BJ (cell line): ENCODE results near the gene LTF. TPM values are rescaled to one million over a fixed set of nuclear protein-coding genes. Genes with fewer than 3 reads are reported as not detected.

Experiments
- CTCF ChIA-PET: fragments of 350-600 bp; formaldehyde crosslinking; extraction: SDS; loops from one replicate; lab custom pipeline; 2021; ENCODE audit warnings: antibody characterized with exemption, inconsistent platforms; lab: Yijun Ruan, JAX
- POLR2A ChIA-PET: fragments of 300-600 bp; sonication (Branson Sonifier 250); formaldehyde crosslinking; extraction: SDS; loops from one replicate; lab custom pipeline; 2021; ENCODE audit warnings: antibody characterized with exemption; lab: Charles Lee
- DNase-seq: peaks from one replicate; pipeline ENCODE4 v3.0.0-alpha.2; 2011; ENCODE audit warnings: low read depth
- H3K27me3 ChIP-seq: 2 replicates; pipeline ENCODE4 v1.6.0; 2011; ENCODE audit warnings: low read length; ENCODE audit not compliant: control insufficient read depth, insufficient read depth
- H3K36me3 ChIP-seq: 2 replicates; pipeline ENCODE4 v1.5.1; 2011; ENCODE audit warnings: low read length; ENCODE audit not compliant: control insufficient read depth, insufficient read depth
- H3K4me3 ChIP-seq: 2 replicates; pipeline ENCODE4 v1.5.1; 2011; ENCODE audit warnings: low read depth, mild to moderate bottlenecking, control low read depth, low read length
- polyA plus RNA-seq: library from polyadenylated mRNA; depleted of rRNA; stranded (reverse); fragments of >200 nt; gene quantifications from 2 replicates; pipeline ENCODE4 v1.2.3, GENCODE V29; 2011
- TF ChIP-seq, protein P1 (sequence below): IDR thresholded peaks from 2 replicates; pipeline ENCODE4 v1.5.1; 2011; ENCODE audit warnings: low read depth, mild to moderate bottlenecking, control low read depth, inconsistent platforms, low read length, moderate library complexity; ENCODE audit not compliant: insufficient read depth

LTF gene
- polyA plus RNA-seq, 1 experiment: not detected

GRCh38 chr3:46420931-46421330 is 43.8 kb downstream of the LTF start:
- TF ChIP-seq, protein P1, sequence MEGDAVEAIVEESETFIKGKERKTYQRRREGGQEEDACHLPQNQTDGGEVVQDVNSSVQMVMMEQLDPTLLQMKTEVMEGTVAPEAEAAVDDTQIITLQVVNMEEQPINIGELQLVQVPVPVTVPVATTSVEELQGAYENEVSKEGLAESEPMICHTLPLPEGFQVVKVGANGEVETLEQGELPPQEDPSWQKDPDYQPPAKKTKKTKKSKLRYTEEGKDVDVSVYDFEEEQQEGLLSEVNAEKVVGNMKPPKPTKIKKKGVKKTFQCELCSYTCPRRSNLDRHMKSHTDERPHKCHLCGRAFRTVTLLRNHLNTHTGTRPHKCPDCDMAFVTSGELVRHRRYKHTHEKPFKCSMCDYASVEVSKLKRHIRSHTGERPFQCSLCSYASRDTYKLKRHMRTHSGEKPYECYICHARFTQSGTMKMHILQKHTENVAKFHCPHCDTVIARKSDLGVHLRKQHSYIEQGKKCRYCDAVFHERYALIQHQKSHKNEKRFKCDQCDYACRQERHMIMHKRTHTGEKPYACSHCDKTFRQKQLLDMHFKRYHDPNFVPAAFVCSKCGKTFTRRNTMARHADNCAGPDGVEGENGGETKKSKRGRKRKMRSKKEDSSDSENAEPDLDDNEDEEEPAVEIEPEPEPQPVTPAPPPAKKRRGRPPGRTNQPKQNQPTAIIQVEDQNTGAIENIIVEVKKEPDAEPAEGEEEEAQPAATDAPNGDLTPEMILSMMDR: no peak
- POLR2A ChIA-PET: no interaction called here
- Histone ChIP-seq H3K36me3 (no peaks in the 10 kb centered on the region), H3K4me3 (no peak overlapping the region), H3K27me3 (no peaks in the 10 kb centered on the region; the same call in none of the 2 replicates)
- DNase-seq: no peak
- CTCF ChIA-PET: interaction anchor here (1.1 kb wide), 1 partner anchor 137 kb away, joined by 3 read pairs; no protein-coding TSS in a partner anchor

DNA sequence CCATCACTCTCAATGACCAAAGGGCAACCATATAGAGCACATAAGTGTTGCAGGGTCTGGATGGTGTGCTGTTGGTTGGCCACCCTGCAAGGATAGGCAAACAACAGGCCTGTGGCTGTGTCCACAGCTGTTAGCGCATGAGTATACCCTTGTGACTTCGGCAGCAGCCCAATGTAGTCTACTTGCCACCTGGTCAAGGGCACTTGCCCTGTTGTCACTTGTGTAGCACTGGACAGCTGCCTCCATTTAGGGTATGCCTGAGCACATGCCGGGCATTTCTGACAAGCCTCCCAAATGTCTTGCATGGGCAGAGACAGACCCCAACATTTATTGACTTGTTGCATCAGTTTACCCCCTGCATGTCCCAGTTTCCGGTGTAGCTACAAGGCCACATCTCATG is 44.9 kb downstream of the LTF start:
- CTCF ChIA-PET: no interaction called here

GRCh38 chr3:46417841-46418611 is 46.7 kb downstream of the LTF start:
- Histone ChIP-seq H3K36me3 (no peaks in the 10 kb centered on the region), H3K4me3 (no peak overlapping the region), H3K27me3 (no peaks in the 10 kb centered on the region; the same call in none of the 2 replicates)
- TF ChIP-seq, protein P1: no peak
- DNase-seq: no peak
- ChIA-PET POLR2A (no interaction called here), CTCF (no interaction called here)

More for the DNA sequence above, 44.9 kb downstream of the LTF start:
- H3K27me3 ChIP-seq: no peaks in the 10 kb centered on the region; the same call in none of the 2 replicates
- POLR2A ChIA-PET: no interaction called here
- H3K4me3 ChIP-seq: no peak overlapping the region
- no peaks in the 10 kb centered on the region for H3K36me3 ChIP-seq
- TF ChIP-seq, protein P1: no peak
- DNase-seq: no peak

GRCh38 chr3:46416811-46417510 is 47.7 kb downstream of the LTF start:
- TF ChIP-seq, protein P1: no peak
- Histone ChIP-seq H3K36me3 (no peaks in the 10 kb centered on the region), H3K4me3 (no peak overlapping the region), H3K27me3 (no peaks in the 10 kb centered on the region; the same call in none of the 2 replicates)
- ChIA-PET CTCF (no interaction called here), POLR2A (no interaction called here)
- no peak for DNase-seq

- TF ChIP-seq, protein P1: no peak
- CTCF ChIA-PET: no interaction called here
- Histone ChIP-seq H3K36me3 (no peaks in the 10 kb centered on the region), H3K4me3 (no peak overlapping the region), H3K27me3 (no peaks in the 10 kb centered on the region; the same call in none of the 2 replicates)
- POLR2A ChIA-PET: no interaction called here
- DNase-seq: no peak
Observed at GRCh38 chr3:46416125-46416810, 48.4 kb downstream of the LTF start.
